Kidney epithelial cell (primary cell): ENCODE data around the gene APLN. TPM values are rescaled to one million over a fixed set of nuclear protein-coding genes. Genes with fewer than 3 reads are reported as not detected.

ENCODE experiments used
- DNase-seq: peaks from one replicate; pipeline ENCODE4 v3.0.0-alpha.2; 2010; ENCODE audit warnings: low read depth
- H3K27me3 ChIP-seq: 2 replicates; pipeline ENCODE4 v1.6.0; 2011; ENCODE audit warnings: low read length; ENCODE audit not compliant: control insufficient read depth, insufficient read depth
- H3K36me3 ChIP-seq: 2 replicates; pipeline ENCODE4 v1.5.1; 2011; ENCODE audit warnings: low read length; ENCODE audit not compliant: control insufficient read depth, insufficient read depth
- H3K4me3 ChIP-seq: 2 replicates; pipeline ENCODE4 v1.5.1; 2011; ENCODE audit warnings: low read depth, mild to moderate bottlenecking, control low read depth, low read length
- CTCF ChIP-seq: IDR thresholded peaks from 2 replicates; pipeline ENCODE4 v1.5.1; 2011; ENCODE audit warnings: mild to moderate bottlenecking, moderate library complexity, low read length, control low read depth, inconsistent platforms; ENCODE audit not compliant: insufficient read depth, poor library complexity, severe bottlenecking
- total RNA-seq: library from RNA; depleted of rRNA; stranded (reverse); fragments of >200 nt; gene quantifications from 2 replicates; pipeline ENCODE4 v1.2.3, GENCODE V29; 2015

APLN gene
- total RNA-seq, 1 donor from 2014 or later = 0.17 TPM

- no peak for TF ChIP-seq CTCF
- H3K27me3 ChIP-seq = no peaks in the 10 kb centered on the region
- no peak overlapping the region for H3K4me3 ChIP-seq
- no peak for DNase-seq
- no peaks in the 10 kb centered on the region for H3K36me3 ChIP-seq
Measured at GRCh38 chrX:129599499-129599898, 55.3 kb downstream of the APLN start.

GRCh38 chrX:129597905-129598304 is 56.9 kb downstream of the APLN start:
- Histone ChIP-seq H3K36me3 (no peaks in the 10 kb centered on the region), H3K27me3 (no peaks in the 10 kb centered on the region), H3K4me3 (no peak overlapping the region)
- no peak for DNase-seq
- no peak for TF ChIP-seq CTCF

- TF ChIP-seq CTCF = no peak
- no peak for DNase-seq
- Histone ChIP-seq H3K27me3 (no peaks in the 10 kb centered on the region), H3K36me3 (no peaks in the 10 kb centered on the region), H3K4me3 (no peak overlapping the region)
Measured at GRCh38 chrX:129596077-129596476, 58.7 kb downstream of the APLN start.

Other genes starting within 250 kb of the APLN start
- 32.7 and 34.0 TPM in 2 replicates for gene SMARCA1, start 131.5 kb downstream of the APLN start, total RNA-seq
- gene OCRL, start 114.7 kb downstream of the APLN start, total RNA-seq = 20.1 and 22.1 TPM in 2 replicates
- gene XPNPEP2, start 84.0 kb upstream of the APLN start, total RNA-seq = not detected in 2 replicates
- gene SASH3, start 125.0 kb upstream of the APLN start, total RNA-seq = not detected in 2 replicates
- 31.6 and 31.7 TPM in 2 replicates for gene ZDHHC9, start 188.9 kb upstream of the APLN start, total RNA-seq